VCaP (cell line): ENCODE data around the gene UGP2.

Experiments
- H3K27ac ChIP-seq: fragments of 450-650 bp; 2 replicates; pipeline ENCODE4 v1.5.1; 2017
- TF ChIP-seq, protein P1 (sequence below): fragments of 450-650 bp; conservative IDR thresholded peaks from 2 replicates; pipeline ENCODE4 v1.5.1; 2017; ENCODE audit warnings: mild to moderate bottlenecking, moderate library complexity

Gene UGP2

DNA sequence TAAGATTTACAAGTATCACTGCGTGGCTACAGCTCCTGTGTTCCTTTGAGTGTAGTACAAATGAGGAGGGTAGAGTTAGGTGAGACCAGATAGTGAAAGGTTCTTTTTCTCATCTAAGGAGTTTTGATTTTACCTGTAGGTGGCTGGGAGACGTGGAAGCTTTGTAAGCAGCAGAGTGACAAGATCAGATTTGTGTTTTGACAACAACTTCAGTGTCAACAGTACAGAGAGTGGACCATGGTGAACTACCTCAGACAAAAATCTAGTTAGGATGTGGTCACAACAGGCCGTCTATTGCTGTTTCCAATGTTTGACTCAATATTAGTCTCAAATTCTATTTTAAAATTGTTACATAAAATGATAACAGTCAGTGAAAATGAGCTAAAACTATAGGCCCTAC, 20.3 kb upstream of the UGP2 start:
- TF ChIP-seq, protein P1, sequence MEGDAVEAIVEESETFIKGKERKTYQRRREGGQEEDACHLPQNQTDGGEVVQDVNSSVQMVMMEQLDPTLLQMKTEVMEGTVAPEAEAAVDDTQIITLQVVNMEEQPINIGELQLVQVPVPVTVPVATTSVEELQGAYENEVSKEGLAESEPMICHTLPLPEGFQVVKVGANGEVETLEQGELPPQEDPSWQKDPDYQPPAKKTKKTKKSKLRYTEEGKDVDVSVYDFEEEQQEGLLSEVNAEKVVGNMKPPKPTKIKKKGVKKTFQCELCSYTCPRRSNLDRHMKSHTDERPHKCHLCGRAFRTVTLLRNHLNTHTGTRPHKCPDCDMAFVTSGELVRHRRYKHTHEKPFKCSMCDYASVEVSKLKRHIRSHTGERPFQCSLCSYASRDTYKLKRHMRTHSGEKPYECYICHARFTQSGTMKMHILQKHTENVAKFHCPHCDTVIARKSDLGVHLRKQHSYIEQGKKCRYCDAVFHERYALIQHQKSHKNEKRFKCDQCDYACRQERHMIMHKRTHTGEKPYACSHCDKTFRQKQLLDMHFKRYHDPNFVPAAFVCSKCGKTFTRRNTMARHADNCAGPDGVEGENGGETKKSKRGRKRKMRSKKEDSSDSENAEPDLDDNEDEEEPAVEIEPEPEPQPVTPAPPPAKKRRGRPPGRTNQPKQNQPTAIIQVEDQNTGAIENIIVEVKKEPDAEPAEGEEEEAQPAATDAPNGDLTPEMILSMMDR = no peak
- no peak overlapping the region for H3K27ac ChIP-seq

DNA sequence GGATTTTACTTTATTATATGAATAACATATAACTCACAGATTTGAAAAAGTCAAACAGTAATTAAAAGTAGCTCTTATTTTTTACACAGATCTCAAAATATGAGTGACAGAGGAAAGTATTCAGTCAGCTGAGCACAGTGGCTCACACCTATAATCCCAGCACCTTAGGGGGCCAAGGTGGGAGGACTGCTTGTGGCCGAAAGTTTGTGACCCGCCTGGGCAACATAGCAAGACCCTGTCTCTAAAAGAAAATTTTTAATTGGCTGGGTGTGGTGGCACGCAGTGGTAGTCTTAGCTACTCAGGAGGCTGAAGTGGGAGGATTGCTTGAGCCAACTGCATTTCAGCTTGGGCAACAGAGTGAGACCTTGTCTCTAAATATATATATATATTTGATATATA, 19.2 kb upstream of the UGP2 start:
- no peak overlapping the region for H3K27ac ChIP-seq
- TF ChIP-seq, protein P1 = no peak

- no peak overlapping the region for H3K27ac ChIP-seq
- TF ChIP-seq, protein P1 = no peak
Observed at GRCh38 chr2:63827749-63828148, 13.9 kb upstream of the UGP2 start.

- TF ChIP-seq, protein P1 = no peak
- no peak overlapping the region for H3K27ac ChIP-seq
Observed at GRCh38 chr2:63831176-63831575, 10.5 kb upstream of the UGP2 start.

GRCh38 chr2:63834401-63834800, 7.3 kb upstream of the UGP2 start:
- no peak overlapping the region for H3K27ac ChIP-seq
- TF ChIP-seq, protein P1 = no peak

- H3K27ac ChIP-seq = no peak overlapping the region
- TF ChIP-seq, protein P1 = no peak
Observed at GRCh38 chr2:63837036-63837594, 4.6 kb upstream of the UGP2 start.

- H3K27ac ChIP-seq = peak overlapping the region; percentile 80
- TF ChIP-seq, protein P1 = no peak
Observed at GRCh38 chr2:63840081-63840784, 1.5 kb upstream of the UGP2 start.
